CD4-positive, alpha-beta T cell (primary cell): Measurements from ENCODE around the gene ARL14EP. TPM values are rescaled to one million over a fixed set of nuclear protein-coding genes. Genes with fewer than 3 reads are reported as not detected.

Experiments used
- ATAC-seq: fragments of 200-7000 bp; cut with Tn5 transposase; one replicate; pipeline ENCODE4 v1.10.0; 2022; ENCODE audit warnings: mild to moderate bottlenecking; ENCODE audit not compliant: poor library complexity
- CTCF ChIA-PET: fragments of 350-600 bp; sonication (Branson Sonifier 250); formaldehyde crosslinking; loops from one replicate; lab custom pipeline; 2021; ENCODE audit warnings: antibody characterized with exemption, inconsistent platforms; lab: Charles Lee
- POLR2A ChIA-PET: fragments of 350-600 bp; sonication (Branson Sonifier 250); formaldehyde crosslinking; loops from one replicate; lab custom pipeline; 2021; ENCODE audit warnings: antibody characterized with exemption, inconsistent platforms; lab: Charles Lee
- DNase-seq, 14 experiments: peaks; one replicate each; pipeline ENCODE4 v3.0.0-alpha.2; 2013 to 2020; ENCODE audit warnings: mixed read lengths in 2 of 14
- H3K27ac ChIP-seq, 2 donors: one replicate each; pipeline versions ENCODE4 v1.5.1 to v1.7.0; 2013; ENCODE audit warnings: low read length in 2 of 2, low read depth in 1 of 2, mild to moderate bottlenecking in 1 of 2
- H3K27me3 ChIP-seq, 2 experiments: 1 replicate in 1 of 2; 2 replicates in 1 of 2; pipeline versions ENCODE4 v1.6.1 to v1.7.0; 2013; ENCODE audit warnings: low read length in 2 of 2, control low read depth in 1 of 2, mild to moderate bottlenecking in 1 of 2, moderate library complexity in 1 of 2; ENCODE audit not compliant: insufficient read depth in 2 of 2, control insufficient read depth in 1 of 2
- H3K36me3 ChIP-seq: one replicate; pipeline ENCODE4 v1.6.1; 2013; ENCODE audit warnings: low read length, control low read depth; ENCODE audit not compliant: insufficient read depth
- H3K4me1 ChIP-seq: one replicate; pipeline ENCODE4 v1.6.1; 2013; ENCODE audit warnings: low read length, control low read depth; ENCODE audit not compliant: insufficient read depth
- H3K4me3 ChIP-seq: one replicate; pipeline ENCODE4 v1.5.1; 2013; ENCODE audit warnings: mild to moderate bottlenecking, low read length, moderate library complexity
- H3K9me3 ChIP-seq, 2 experiments: 1 replicate in 1 of 2; 2 replicates in 1 of 2; pipeline versions ENCODE4 v1.6.1 to v1.7.0; 2013; ENCODE audit warnings: low read length in 2 of 2, mild to moderate bottlenecking in 2 of 2, control low read depth in 1 of 2, moderate library complexity in 1 of 2; ENCODE audit not compliant: control insufficient read depth in 1 of 2, insufficient read depth in 1 of 2
- H3K27ac Mint-ChIP-seq: one replicate; pipeline ENCODE4 v1.8.0; 2020; ENCODE audit warnings: mixed read lengths
- H3K27me3 Mint-ChIP-seq: one replicate; pipeline ENCODE4 v1.8.0; 2021; ENCODE audit warnings: mixed read lengths
- H3K36me3 Mint-ChIP-seq: one replicate; pipeline ENCODE4 v1.8.0; 2021; ENCODE audit warnings: low read depth, mixed read lengths
- H3K4me1 Mint-ChIP-seq: one replicate; pipeline ENCODE4 v1.8.0; 2021; ENCODE audit warnings: low read depth, mixed read lengths
- H3K4me3 Mint-ChIP-seq: one replicate; pipeline ENCODE4 v1.8.0; 2020; ENCODE audit warnings: mild to moderate bottlenecking, mixed read lengths
- H3K9me3 Mint-ChIP-seq: one replicate; pipeline ENCODE4 v1.8.0; 2020; ENCODE audit warnings: mixed read lengths
- CTCF ChIP-seq: fragments of 200-600 bp; IDR thresholded peaks from one replicate; pipeline ENCODE4 v1.8.0; 2022; ENCODE audit warnings: antibody characterized with exemption, mild to moderate bottlenecking
- intact Hi-C, 2 experiments: fragments of 100-400 bp; cut with DNase I in 1 of 2; cut with micrococcal nuclease in 1 of 2; formaldehyde crosslinking; loops; one replicate each; pipeline versions ENCODE4 v1.15.1 to v1.9.0; 2023 to 2025; cut with DNase I, micrococcal nuclease
- total RNA-seq, 174 experiments: library from RNA in 2 of 174; stranded (reverse) in 2 of 174; gene quantifications; one replicate each; pipeline ENCODE4 v1.2.3 and lab custom pipeline; 2021 to 2026

Gene ARL14EP
- total RNA-seq, 2 experiments from 2014 or later = 48.1 to 49.7 TPM

- ChIA-PET CTCF (no interaction called here), POLR2A (no interaction called here)
- Histone ChIP-seq H3K9me3 (no peaks in the 10 kb centered on the region), H3K4me3 (no peak overlapping the region), H3K4me1 (peaks cover 15% of the 10 kb centered on the region), H3K27me3 (no peaks in the 10 kb centered on the region), H3K36me3 (no peaks in the 10 kb centered on the region), H3K27ac (no peak overlapping the region)
- DNase-seq (no peak), ATAC-seq (no peak)
- intact Hi-C loops = no loop called here
- no peak for TF ChIP-seq CTCF
- no peak overlapping the region for H3K27ac Mint-ChIP-seq
- peaks cover 4% of the 10 kb centered on the region for H3K27me3 Mint-ChIP-seq
- peaks cover 21% of the 10 kb centered on the region for H3K4me1 Mint-ChIP-seq
- no peaks in the 10 kb centered on the region for H3K36me3 Mint-ChIP-seq
- no peaks in the 10 kb centered on the region for H3K9me3 Mint-ChIP-seq
- peak overlapping the region; percentile 32 for H3K4me3 Mint-ChIP-seq
These were observed 41.2 kb upstream of the ARL14EP start for GRCh38 chr11:30281476-30282288.

GRCh38 chr11:30282289-30282631 is 40.6 kb upstream of the ARL14EP start:
- intact Hi-C loops = no loop called here
- H3K27me3 Mint-ChIP-seq = peaks cover 4% of the 10 kb centered on the region
- peak in 4 of 14 experiments; percentile 3 to 63 (median 12) for DNase-seq

GRCh38 chr11:30284836-30285235 is 38.1 kb upstream of the ARL14EP start:
- ATAC-seq = no peak
- Histone ChIP-seq H3K27ac (no peak overlapping the region), H3K36me3 (no peaks in the 10 kb centered on the region), H3K9me3 (no peaks in the 10 kb centered on the region), H3K27me3 (no peaks in the 10 kb centered on the region), H3K4me3 (no peak overlapping the region), H3K4me1 (peaks cover 15% of the 10 kb centered on the region)
- CTCF ChIA-PET = no interaction called here
- Mint-ChIP-seq H3K27ac (no peak overlapping the region), H3K9me3 (no peaks in the 10 kb centered on the region), H3K4me3 (no peak overlapping the region), H3K27me3 (no peaks in the 10 kb centered on the region), H3K4me1 (peaks cover 21% of the 10 kb centered on the region), H3K36me3 (no peaks in the 10 kb centered on the region)
- TF ChIP-seq CTCF = no peak
- POLR2A ChIA-PET = no interaction called here
- no peak for DNase-seq
- intact Hi-C loops = no loop called here

More at GRCh38 chr11:30282289-30282631, 40.6 kb upstream of the ARL14EP start:
- Mint-ChIP-seq H3K4me3 (no peak overlapping the region), H3K27ac (no peak overlapping the region), H3K4me1 (peaks cover 21% of the 10 kb centered on the region), H3K36me3 (no peaks in the 10 kb centered on the region), H3K9me3 (no peaks in the 10 kb centered on the region)
- no peaks in the 10 kb centered on the region for H3K36me3 ChIP-seq
- no peak overlapping the region for H3K27ac ChIP-seq
- no peak overlapping the region for H3K4me3 ChIP-seq
- peaks cover 15% of the 10 kb centered on the region for H3K4me1 ChIP-seq
- no peaks in the 10 kb centered on the region for H3K27me3 ChIP-seq
- H3K9me3 ChIP-seq = no peaks in the 10 kb centered on the region
- POLR2A ChIA-PET = no interaction called here
- CTCF ChIA-PET = no interaction called here
- ATAC-seq = no peak
- TF ChIP-seq CTCF = no peak
